ENCODE data around the gene FAM131C.
"Not testable (repeated sequence)": the region's sequence is repeated elsewhere in the genome, so short reads cannot be mapped to it uniquely, and the experiment has no call there.

Gene FAM131C

GRCh38 chr1:16076031-16076864 lies 2.8 kb upstream of the FAM131C start:
- peak; percentile 80 for DNase-seq

GRCh38 chr1:16075337-16076030 lies 2.0 kb upstream of the FAM131C start:
- DNase-seq, result no peak

GRCh38 chr1:16074217-16074616 lies 766 bp upstream of the FAM131C start:
- no peak for DNase-seq

GRCh38 chr1:16072616-16073484 lies 601 bp downstream of the FAM131C start:
- no peak for DNase-seq

- no peak for DNase-seq
These were observed 1.4 kb downstream of the FAM131C start for GRCh38 chr1:16072095-16072494.

- DNase-seq, result no peak
These were observed 1.8 kb downstream of the FAM131C start for GRCh38 chr1:16071614-16072013.

GRCh38 chr1:16070640-16071355 lies 2.7 kb downstream of the FAM131C start:
- no peak for DNase-seq

GRCh38 chr1:16068356-16069270 lies 4.8 kb downstream of the FAM131C start:
- DNase-seq, result peak; percentile 26

GRCh38 chr1:16067933-16068332 lies 5.5 kb downstream of the FAM131C start:
- no peak for DNase-seq

GRCh38 chr1:16067127-16067768 lies 6.2 kb downstream of the FAM131C start:
- DNase-seq, result no peak

GRCh38 chr1:16066245-16066644 lies 7.2 kb downstream of the FAM131C start:
- no peak for DNase-seq

- DNase-seq, result no peak
These were observed 8.2 kb downstream of the FAM131C start for GRCh38 chr1:16065269-16065576.

- DNase-seq, result no peak
These were observed 8.7 kb downstream of the FAM131C start for GRCh38 chr1:16064536-16065268.

GRCh38 chr1:16063921-16064320 lies 9.5 kb downstream of the FAM131C start:
- no peak for DNase-seq

GRCh38 chr1:16063226-16063829 lies 10.1 kb downstream of the FAM131C start:
- DNase-seq, result no peak

GRCh38 chr1:16062687-16063075 lies 10.8 kb downstream of the FAM131C start:
- not testable (repeated sequence) for DNase-seq

GRCh38 chr1:16061989-16062686 lies 11.3 kb downstream of the FAM131C start:
- DNase-seq, result not testable (repeated sequence)

GRCh38 chr1:16061266-16061665 lies 12.2 kb downstream of the FAM131C start:
- no peak for DNase-seq

GRCh38 chr1:16058394-16059120 lies 14.9 kb downstream of the FAM131C start:
- DNase-seq, result not testable (repeated sequence)
